NB4 (cell line): ENCODE measurements around the gene RAB26.

Experiments used
- DNase-seq: peaks from one replicate; pipeline ENCODE4 v3.0.0; 2010; ENCODE audit warnings: low read depth
- H3K4me3 ChIP-seq: one replicate; pipeline ENCODE4 v1.5.1; 2011; ENCODE audit warnings: mild to moderate bottlenecking, low read depth, low read length, moderate library complexity
- CTCF ChIP-seq: IDR thresholded peaks from one replicate; pipeline ENCODE4 v1.5.1; 2012; ENCODE audit warnings: low read depth, low read length
- MAX ChIP-seq: IDR thresholded peaks from 2 replicates; pipeline ENCODE4 v1.6.1; 2011; ENCODE audit warnings: low read depth, low read length
- MYC ChIP-seq: IDR thresholded peaks from 2 replicates; pipeline ENCODE4 v1.6.1; 2011; ENCODE audit warnings: low read depth, low read length
- POLR2A ChIP-seq: IDR thresholded peaks from 2 replicates; pipeline ENCODE4 v1.6.1; 2011; ENCODE audit warnings: mild to moderate bottlenecking; ENCODE audit not compliant: insufficient read length; ENCODE audit errors: extremely low read depth

The RAB26 gene

GRCh38 chr16:2158262-2158638 lies 9.8 kb downstream of the RAB26 start:
- TF ChIP-seq MAX (no peak), POLR2A (no peak), CTCF (no peak), MYC (no peak)
- no peak for DNase-seq
- H3K4me3 ChIP-seq = no peak overlapping the region

- TF ChIP-seq CTCF (no peak), POLR2A (no peak), MYC (no peak), MAX (no peak)
- H3K4me3 ChIP-seq = no peak overlapping the region
- DNase-seq = no peak
Measured at GRCh38 chr16:2159175-2159838, 10.9 kb downstream of the RAB26 start.

- H3K4me3 ChIP-seq = no peak overlapping the region
- DNase-seq = no peak
- TF ChIP-seq MYC (no peak), MAX (no peak), POLR2A (no peak), CTCF (no peak)
Measured at GRCh38 chr16:2160915-2161551, 12.6 kb downstream of the RAB26 start.

- H3K4me3 ChIP-seq = no peak overlapping the region
- no peak for DNase-seq
- TF ChIP-seq CTCF (no peak), POLR2A (no peak), MYC (no peak), MAX (no peak)
Measured at GRCh38 chr16:2161911-2162310, 13.5 kb downstream of the RAB26 start.

GRCh38 chr16:2162676-2163118 lies 14.3 kb downstream of the RAB26 start:
- DNase-seq = no peak
- H3K4me3 ChIP-seq = no peak overlapping the region
- TF ChIP-seq MAX = no peak
- no peak for TF ChIP-seq CTCF
- no peak for TF ChIP-seq POLR2A
- no peak for TF ChIP-seq MYC
